NCI-H2029 treated with DMSO at 0.1 percent for 48 hours (cell line): ENCODE measurements around the gene EFCC1.

Source experiments
- DNase-seq: peaks from one replicate; lab custom pipeline; 2025; lab: John Stamatoyannopoulos, UW

Gene EFCC1

GRCh38 chr3:128994581-128995546 lies 6.2 kb upstream of the EFCC1 start:
- no peak for DNase-seq

- no peak for DNase-seq
These were observed 5.4 kb upstream of the EFCC1 start for GRCh38 chr3:128995737-128996136.

- no peak for DNase-seq
These were observed 4.9 kb upstream of the EFCC1 start for GRCh38 chr3:128996200-128996599.

- DNase-seq, result no peak
These were observed 4.4 kb upstream of the EFCC1 start for GRCh38 chr3:128996726-128997125.

- DNase-seq, result no peak
These were observed 3.5 kb upstream of the EFCC1 start for GRCh38 chr3:128997486-128998133.

GRCh38 chr3:128998561-128998960 lies 2.5 kb upstream of the EFCC1 start:
- DNase-seq, result no peak

- no peak for DNase-seq
These were observed 2.0 kb upstream of the EFCC1 start for GRCh38 chr3:128999102-128999501.

- no peak for DNase-seq
These were observed 383 bp upstream of the EFCC1 start for GRCh38 chr3:129000742-129001100.

- no peak for DNase-seq
These were observed 885 bp downstream of the EFCC1 start for GRCh38 chr3:129001806-129002572.

- DNase-seq, result no peak
These were observed 1.8 kb downstream of the EFCC1 start for GRCh38 chr3:129002573-129003569.

- no peak for DNase-seq
These were observed 2.5 kb downstream of the EFCC1 start for GRCh38 chr3:129003578-129004112.

- no peak for DNase-seq
These were observed 3.7 kb downstream of the EFCC1 start for GRCh38 chr3:129004639-129005295.

- DNase-seq, result no peak
These were observed 4.6 kb downstream of the EFCC1 start for GRCh38 chr3:129005526-129006303.

- DNase-seq, result no peak
These were observed 5.8 kb downstream of the EFCC1 start for GRCh38 chr3:129006864-129007263.

GRCh38 chr3:129007792-129008191 lies 6.7 kb downstream of the EFCC1 start:
- no peak for DNase-seq

- no peak for DNase-seq
These were observed 8.2 kb downstream of the EFCC1 start for GRCh38 chr3:129009266-129009665.

- DNase-seq, result no peak
These were observed 9.3 kb downstream of the EFCC1 start for GRCh38 chr3:129010310-129010956.

- DNase-seq, result no peak
These were observed 12.4 kb downstream of the EFCC1 start for GRCh38 chr3:129013491-129013891.

GRCh38 chr3:129014148-129014547 lies 13.0 kb downstream of the EFCC1 start:
- DNase-seq, result no peak
